ENCODE measurements around the gene SLC24A1. TPM values are rescaled to one million over a fixed set of nuclear protein-coding genes. Genes with fewer than 3 reads are reported as not detected.

SLC24A1 gene
- total RNA-seq, 2 experiments from 2014 or later: 4.8 to 21.6 TPM

DNA sequence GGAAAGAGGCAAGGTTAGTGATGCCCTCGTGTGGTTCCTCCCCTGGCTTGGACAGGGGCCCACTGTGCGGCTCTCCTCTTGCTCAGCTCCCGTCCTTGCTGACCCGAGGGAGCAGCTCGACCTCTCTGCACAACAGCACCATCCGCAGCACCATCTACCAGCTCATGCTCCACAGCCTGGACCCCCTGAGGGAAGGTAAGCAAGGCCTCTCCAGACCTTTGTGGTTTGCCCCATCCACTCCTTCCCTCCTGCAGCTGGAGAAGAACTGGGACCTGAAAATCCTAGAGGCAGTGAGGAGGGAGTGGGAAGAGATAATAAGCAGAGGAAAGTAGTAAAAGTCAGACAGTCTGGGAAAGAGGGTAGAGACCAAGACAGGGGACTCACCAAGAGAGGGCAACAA lies 17.8 kb downstream of the SLC24A1 start:
- Histone ChIP-seq H3K4me1 (ENCODE audit: insufficient read depth, low read length, poor library complexity, severe bottlenecking) (peaks cover 22% of the 10 kb centered on the region), H3K27ac (ENCODE audit: low read depth, low read length, poor library complexity, severe bottlenecking) (no peak overlapping the region), H3K9me2 (ENCODE audit: insufficient read depth, low read length) (no peaks in the 10 kb centered on the region), H2AFZ (ENCODE audit: low read length) (no peak overlapping the region; the same call in 1 of the 2 replicates), H3K4me3 (ENCODE audit: low read depth, low read length, poor library complexity, severe bottlenecking) (no peak overlapping the region), H3K79me2 (ENCODE audit: insufficient read depth, low read depth, low read length) (no peaks in the 10 kb centered on the region), H3K9me3 (ENCODE audit: low read length) (no peaks in the 10 kb centered on the region), H3K4me2 (ENCODE audit: low read length) (no peak overlapping the region), H4K20me1 (ENCODE audit: insufficient read depth, low read length) (no peaks in the 10 kb centered on the region), H3K36me3 (ENCODE audit: insufficient read depth, low read length) (no peaks in the 10 kb centered on the region)
- CTCF ChIA-PET (ENCODE audit: unreplicated experiment): interaction anchor here (1.0 kb wide), 1 partner anchor 12 kb away, joined by 3 read pairs; no protein-coding TSS in a partner anchor
- no TSS peak for BruUV-seq (replicated peaks)
- POLR2A ChIA-PET: interaction anchor here (0.6 to 1.7 kb wide), 2 partner anchors 10 to 320 kb away, joined by 3 to 4 read pairs; no protein-coding TSS in a partner anchor
- intact Hi-C loops (cut with micrococcal nuclease; ENCODE audit: unreplicated experiment): loop anchor here (2.0 kb wide), 1 partner anchor 217 kb away; no protein-coding TSS in a partner anchor
- TF ChIP-seq EZH2phosphoT487 (IDR thresholded peaks at IDR 0.05; ENCODE audit: borderline replicate concordance, low read depth, low read length) (no peak), CTCF (conservative IDR thresholded peaks at IDR 0.05; ENCODE audit: low read length) (no peak)
- no peak for DNase-seq (ENCODE audit: low spot score)

GRCh38 chr15:65641768-65642475 lies 20.2 kb downstream of the SLC24A1 start:
- POLR2A ChIA-PET: interaction anchor here (0.6 to 1.1 kb wide), 3 partner anchors 8 to 38 kb away, joined by 3 to 4 read pairs (median 3); no protein-coding TSS in a partner anchor
- no peaks in the 10 kb centered on the region for H3K9me2 ChIP-seq (ENCODE audit: insufficient read depth, low read length)
- no peaks in the 10 kb centered on the region for H4K20me1 ChIP-seq (ENCODE audit: insufficient read depth, low read length)
- no peaks in the 10 kb centered on the region for H3K36me3 ChIP-seq (ENCODE audit: insufficient read depth, low read length)
- H3K4me3 ChIP-seq (ENCODE audit: low read depth, low read length, poor library complexity, severe bottlenecking): no peak overlapping the region
- peaks cover 22% of the 10 kb centered on the region for H3K4me1 ChIP-seq (ENCODE audit: insufficient read depth, low read length, poor library complexity, severe bottlenecking)
- intact Hi-C loops (cut with micrococcal nuclease; ENCODE audit: unreplicated experiment): no loop called here
- H3K79me2 ChIP-seq (ENCODE audit: insufficient read depth, low read depth, low read length): no peaks in the 10 kb centered on the region
- no peak overlapping the region for H2AFZ ChIP-seq (ENCODE audit: low read length)
- CTCF ChIA-PET (ENCODE audit: unreplicated experiment): no interaction called here
- no TSS peak for BruUV-seq (replicated peaks)
- H3K4me2 ChIP-seq (ENCODE audit: low read length): no peak overlapping the region
- no peaks in the 10 kb centered on the region for H3K9me3 ChIP-seq (ENCODE audit: low read length)
- no peak for TF ChIP-seq EZH2phosphoT487 (IDR thresholded peaks at IDR 0.05; ENCODE audit: borderline replicate concordance, low read depth, low read length)
- TF ChIP-seq CTCF (conservative IDR thresholded peaks at IDR 0.05; ENCODE audit: low read length): no peak
- no peak for DNase-seq (ENCODE audit: low spot score)
- H3K27ac ChIP-seq (ENCODE audit: low read depth, low read length, poor library complexity, severe bottlenecking): no peak overlapping the region

- intact Hi-C loops (cut with micrococcal nuclease; ENCODE audit: unreplicated experiment): no loop called here
- Histone ChIP-seq H3K4me1 (ENCODE audit: insufficient read depth, low read length, poor library complexity, severe bottlenecking) (peaks cover 22% of the 10 kb centered on the region), H3K79me2 (ENCODE audit: insufficient read depth, low read depth, low read length) (no peaks in the 10 kb centered on the region), H3K4me2 (ENCODE audit: low read length) (no peak overlapping the region), H4K20me1 (ENCODE audit: insufficient read depth, low read length) (no peaks in the 10 kb centered on the region), H3K9me3 (ENCODE audit: low read length) (no peaks in the 10 kb centered on the region), H3K36me3 (ENCODE audit: insufficient read depth, low read length) (no peaks in the 10 kb centered on the region), H2AFZ (ENCODE audit: low read length) (no peak overlapping the region), H3K4me3 (ENCODE audit: low read depth, low read length, poor library complexity, severe bottlenecking) (no peak overlapping the region), H3K9me2 (ENCODE audit: insufficient read depth, low read length) (no peaks in the 10 kb centered on the region), H3K27ac (ENCODE audit: low read depth, low read length, poor library complexity, severe bottlenecking) (no peak overlapping the region)
- BruUV-seq (replicated peaks): no TSS peak
- ChIA-PET POLR2A (interaction anchor here (1.1 kb wide), 1 partner anchor 21 kb away, joined by 3 read pairs; no protein-coding TSS in a partner anchor), CTCF (ENCODE audit: unreplicated experiment) (interaction anchor here (0.6 kb wide), 2 partner anchors 193 to 1050 kb away, joined by 3 read pairs; no protein-coding TSS in a partner anchor)
- TF ChIP-seq CTCF (conservative IDR thresholded peaks at IDR 0.05; ENCODE audit: low read length) (no peak), EZH2phosphoT487 (IDR thresholded peaks at IDR 0.05; ENCODE audit: borderline replicate concordance, low read depth, low read length) (no peak)
- no peak for DNase-seq (ENCODE audit: low spot score)
These were observed 20.9 kb downstream of the SLC24A1 start for GRCh38 chr15:65642594-65642993.
